HEK293 (cell line): ENCODE results near the gene ADIPOR2.

ENCODE experiments used
- CTCF ChIA-PET: fragments of 350-600 bp; formaldehyde crosslinking; extraction: SDS; loops from one replicate; lab custom pipeline; 2021; ENCODE audit warnings: antibody characterized with exemption; lab: Yijun Ruan, JAX
- POLR2A ChIA-PET: fragments of 300-600 bp; formaldehyde crosslinking; extraction: SDS; loops from one replicate; lab custom pipeline; 2020; ENCODE audit warnings: antibody characterized with exemption, inconsistent platforms; lab: Yijun Ruan, JAX
- H3K27ac ChIP-seq: fragments of 200-500 bp; sonication (Bioruptor generic); 2 replicates; pipeline ENCODE4 v1.5.1; 2014; ENCODE audit warnings: low read depth, low read length, control low read depth, inconsistent platforms; ENCODE audit errors: extremely low read depth
- H3K36me3 ChIP-seq, 2 experiments: fragments of 200-500 bp in 1 of 2; sonication (Bioruptor generic) in 1 of 2; 1 replicate in 1 of 2; 2 replicates in 1 of 2; pipeline ENCODE4 v1.5.1; 2014 to 2017; ENCODE audit warnings: inconsistent platforms in 2 of 2, low read length in 2 of 2; ENCODE audit not compliant: control insufficient read depth in 2 of 2, insufficient read depth in 1 of 2
- H3K4me1 ChIP-seq: fragments of 200-500 bp; sonication (Bioruptor generic); 2 replicates; pipeline ENCODE4 v1.5.1; 2014; ENCODE audit warnings: mild to moderate bottlenecking, low read length, inconsistent platforms; ENCODE audit not compliant: control insufficient read depth, insufficient read depth
- H3K4me3 ChIP-seq: 2 replicates; pipeline ENCODE4 v1.5.1; 2011; ENCODE audit warnings: low read depth, mild to moderate bottlenecking, control low read depth, low read length, moderate library complexity
- H3K9me3 ChIP-seq: fragments of 200-500 bp; sonication (Bioruptor generic); 2 replicates; pipeline ENCODE4 v1.5.1; 2014; ENCODE audit warnings: low read depth, low read length, inconsistent platforms; ENCODE audit not compliant: control insufficient read depth, insufficient read depth
- BCL11B ChIP-seq: fragments of 450-650 bp; formaldehyde crosslinking; IDR thresholded peaks from 2 replicates; pipeline ENCODE4 v1.5.1; 2016; ENCODE audit warnings: low read depth, missing biosample characterization, missing genetic modification characterization
- HOXA7 ChIP-seq: sonication (generic); formaldehyde crosslinking; IDR thresholded peaks from 2 replicates; pipeline ENCODE4 v1.8.1; 2022; ENCODE audit warnings: missing genetic modification reagents, borderline replicate concordance
- KLF17 ChIP-seq: fragments of 450-650 bp; formaldehyde crosslinking; IDR thresholded peaks from 2 replicates; pipeline ENCODE4 v1.5.1; 2016; ENCODE audit warnings: missing biosample characterization, missing genetic modification characterization
- MYNN ChIP-seq: fragments of 450-650 bp; formaldehyde crosslinking; IDR thresholded peaks from 2 replicates; pipeline ENCODE4 v1.5.1; 2016; ENCODE audit warnings: missing biosample characterization, missing genetic modification characterization, borderline replicate concordance
- PATZ1 ChIP-seq: fragments of 450-650 bp; formaldehyde crosslinking; IDR thresholded peaks from 2 replicates; pipeline ENCODE4 v1.5.1; 2016; ENCODE audit warnings: missing biosample characterization, missing genetic modification characterization
- SP7 ChIP-seq: fragments of 450-650 bp; formaldehyde crosslinking; IDR thresholded peaks from 2 replicates; pipeline ENCODE4 v1.5.1; 2016; ENCODE audit warnings: missing biosample characterization, missing genetic modification characterization
- WT1 ChIP-seq: fragments of 450-650 bp; formaldehyde crosslinking; IDR thresholded peaks from 2 replicates; pipeline ENCODE4 v1.5.1; 2016; ENCODE audit warnings: missing biosample characterization, missing genetic modification characterization
- YY2 ChIP-seq: fragments of 450-650 bp; formaldehyde crosslinking; IDR thresholded peaks from 2 replicates; pipeline ENCODE4 v1.5.1; 2016; ENCODE audit warnings: missing biosample characterization, missing genetic modification characterization
- ZNF121 ChIP-seq: fragments of 450-650 bp; formaldehyde crosslinking; IDR thresholded peaks from 2 replicates; pipeline ENCODE4 v1.5.1; 2016; ENCODE audit warnings: missing biosample characterization, missing genetic modification characterization
- ZNF140 ChIP-seq: fragments of 450-650 bp; formaldehyde crosslinking; IDR thresholded peaks from 2 replicates; pipeline ENCODE4 v1.5.1; 2016; ENCODE audit warnings: missing biosample characterization, missing genetic modification characterization
- ZNF146 ChIP-seq: fragments of 450-650 bp; formaldehyde crosslinking; IDR thresholded peaks from 2 replicates; pipeline ENCODE4 v1.5.1; 2016; ENCODE audit warnings: missing biosample characterization, missing genetic modification characterization
- ZNF16 ChIP-seq: fragments of 450-650 bp; formaldehyde crosslinking; IDR thresholded peaks from 2 replicates; pipeline ENCODE4 v1.5.1; 2016; ENCODE audit warnings: low read depth, missing biosample characterization, missing genetic modification characterization
- ZNF19 ChIP-seq: fragments of 450-650 bp; formaldehyde crosslinking; IDR thresholded peaks from 2 replicates; pipeline ENCODE4; 2016; ENCODE audit warnings: missing biosample characterization, missing genetic modification characterization, low read depth
- ZNF221 ChIP-seq: fragments of 450-650 bp; formaldehyde crosslinking; IDR thresholded peaks from 2 replicates; pipeline ENCODE4 v1.5.1; 2017; ENCODE audit warnings: missing biosample characterization, missing genetic modification characterization, borderline replicate concordance
- ZNF341 ChIP-seq: fragments of 450-650 bp; formaldehyde crosslinking; IDR thresholded peaks from 2 replicates; pipeline ENCODE4; 2016; ENCODE audit warnings: low read depth, missing biosample characterization, missing genetic modification characterization
- ZNF404 ChIP-seq: fragments of 450-650 bp; formaldehyde crosslinking; IDR thresholded peaks from 2 replicates; pipeline ENCODE4 v1.5.1; 2017; ENCODE audit warnings: missing biosample characterization, missing genetic modification characterization
- ZNF426 ChIP-seq: fragments of 450-650 bp; formaldehyde crosslinking; IDR thresholded peaks from 2 replicates; pipeline ENCODE4 v1.5.1; 2017; ENCODE audit warnings: missing biosample characterization, missing genetic modification characterization, mild to moderate bottlenecking, inconsistent platforms, moderate library complexity
- ZNF433 ChIP-seq: fragments of 450-650 bp; formaldehyde crosslinking; IDR thresholded peaks from 2 replicates; pipeline ENCODE4 v1.5.1; 2016; ENCODE audit warnings: missing biosample characterization, missing genetic modification characterization, low read depth
- ZNF600 ChIP-seq: fragments of 450-650 bp; formaldehyde crosslinking; IDR thresholded peaks from 2 replicates; pipeline ENCODE4 v1.5.1; 2016; ENCODE audit warnings: missing biosample characterization, missing genetic modification characterization
- ZNF677 ChIP-seq: fragments of 450-650 bp; IDR thresholded peaks from 2 replicates; pipeline ENCODE4 v1.5.0; 2018; ENCODE audit warnings: missing biosample characterization, mild to moderate bottlenecking, missing genetic modification characterization, moderate library complexity
- ZNF792 ChIP-seq: fragments of 450-650 bp; formaldehyde crosslinking; IDR thresholded peaks from 2 replicates; pipeline ENCODE4 v1.5.1; 2016; ENCODE audit warnings: missing biosample characterization, missing genetic modification characterization
- ZNF830 ChIP-seq: fragments of 450-650 bp; IDR thresholded peaks from 2 replicates; pipeline ENCODE4 v1.5.0; 2018; ENCODE audit warnings: missing biosample characterization, missing genetic modification characterization, low read depth, mild to moderate bottlenecking, moderate library complexity
- ZNF837 ChIP-seq: fragments of 450-650 bp; formaldehyde crosslinking; IDR thresholded peaks from 2 replicates; pipeline ENCODE4 v1.5.1; 2016; ENCODE audit warnings: missing biosample characterization, missing genetic modification characterization
- ZSCAN30 ChIP-seq: fragments of 450-650 bp; IDR thresholded peaks from 2 replicates; pipeline ENCODE4 v1.5.1; 2018; ENCODE audit warnings: missing biosample characterization, mild to moderate bottlenecking, missing genetic modification characterization, moderate library complexity
- TF ChIP-seq, protein P1 (sequence below): fragments of 450-650 bp; formaldehyde crosslinking; IDR thresholded peaks from 2 replicates; pipeline ENCODE4 v1.5.1; 2016; ENCODE audit warnings: missing biosample characterization, missing genetic modification characterization, low read depth

ADIPOR2 gene

DNA sequence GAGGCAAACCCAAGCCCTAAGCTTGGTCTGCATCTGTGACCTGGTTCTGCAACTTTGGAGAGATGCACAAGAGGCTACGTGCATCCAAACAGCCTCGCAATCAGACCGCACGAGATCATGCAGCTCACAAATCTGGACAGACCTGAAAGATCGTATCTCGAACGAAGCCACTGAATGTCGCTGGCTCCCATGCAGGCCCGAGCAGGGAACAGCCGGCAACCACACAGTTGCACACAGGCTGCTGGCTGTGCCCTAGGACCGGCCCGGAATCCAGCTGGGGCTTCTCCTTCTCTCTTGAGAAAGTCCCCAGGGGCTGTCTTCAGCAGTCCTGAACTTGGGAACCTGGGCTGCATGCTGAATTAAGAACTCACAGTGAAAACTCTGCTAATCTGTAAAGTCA is 34.0 kb upstream of the ADIPOR2 start:
- no peaks in the 10 kb centered on the region for H3K36me3 ChIP-seq
- CTCF ChIA-PET = interaction anchor here (0.7 to 12.9 kb wide), 4 partner anchors 22 to 713 kb away, joined by 5 to 259 read pairs (median 54); no protein-coding TSS in a partner anchor
- H3K27ac ChIP-seq = no peak overlapping the region
- H3K4me1 ChIP-seq = no peaks in the 10 kb centered on the region
- POLR2A ChIA-PET = interaction anchor here (0.5 to 1.2 kb wide), 2 partner anchors 62 to 134 kb away, joined by 3 read pairs; no protein-coding TSS in a partner anchor
- H3K9me3 ChIP-seq = no peaks in the 10 kb centered on the region
- TF ChIP-seq SP7 (tag by site-specific recombination) (no peak), ZNF600 (tag by site-specific recombination) (peak; percentile 26; the same call in 1 of the 2 replicates), ZNF19 (tag by site-specific recombination) (no peak), ZNF221 (tag by site-specific recombination) (no peak), ZNF341 (0 out of 2 replicates have a peak, but pooled peaks have one; percentile 35)
- no peak overlapping the region for H3K4me3 ChIP-seq

- no peaks in the 10 kb centered on the region for H3K36me3 ChIP-seq
- TF ChIP-seq MYNN (tag by site-specific recombination) (no peak), ZNF792 (tag by site-specific recombination) (no peak), ZNF426 (tag by site-specific recombination) (no peak), PATZ1 (tag by site-specific recombination) (no peak), HOXA7 (CRISPR knock-in tag) (no peak), ZNF121 (0 out of 2 replicates have a peak, but pooled peaks have one; percentile 1)
- no peak overlapping the region for H3K27ac ChIP-seq
- CTCF ChIA-PET = interaction anchor here (0.7 to 12.9 kb wide), 5 partner anchors 13 to 712 kb away, joined by 5 to 259 read pairs (median 14); no protein-coding TSS in a partner anchor
- no peaks in the 10 kb centered on the region for H3K9me3 ChIP-seq
- no peaks in the 10 kb centered on the region for H3K4me1 ChIP-seq
- H3K4me3 ChIP-seq = no peak overlapping the region
- POLR2A ChIA-PET = interaction anchor here (0.7 kb wide), 1 partner anchor 28 kb away, joined by 4 read pairs; the partner anchor contains the start of gene WNT5B
Measured at GRCh38 chr12:1657688-1658087, 33.2 kb upstream of the ADIPOR2 start.

GRCh38 chr12:1660304-1661187 is 30.3 kb upstream of the ADIPOR2 start:
- TF ChIP-seq ZNF16 (no peak), WT1 (tag by site-specific recombination) (no peak), ZNF830 (tag by site-specific recombination) (no peak), BCL11B (tag by site-specific recombination) (no peak), ZNF433 (tag by site-specific recombination) (no peak), KLF17 (tag by site-specific recombination) (no peak), ZNF140 (tag by site-specific recombination) (no peak), YY2 (no peak), ZNF837 (tag by site-specific recombination) (no peak), ZNF677 (no peak), ZNF146 (tag by site-specific recombination) (no peak), ZSCAN30 (tag by site-specific recombination) (no peak), ZNF404 (tag by site-specific recombination) (no peak)
- TF ChIP-seq, protein P1, sequence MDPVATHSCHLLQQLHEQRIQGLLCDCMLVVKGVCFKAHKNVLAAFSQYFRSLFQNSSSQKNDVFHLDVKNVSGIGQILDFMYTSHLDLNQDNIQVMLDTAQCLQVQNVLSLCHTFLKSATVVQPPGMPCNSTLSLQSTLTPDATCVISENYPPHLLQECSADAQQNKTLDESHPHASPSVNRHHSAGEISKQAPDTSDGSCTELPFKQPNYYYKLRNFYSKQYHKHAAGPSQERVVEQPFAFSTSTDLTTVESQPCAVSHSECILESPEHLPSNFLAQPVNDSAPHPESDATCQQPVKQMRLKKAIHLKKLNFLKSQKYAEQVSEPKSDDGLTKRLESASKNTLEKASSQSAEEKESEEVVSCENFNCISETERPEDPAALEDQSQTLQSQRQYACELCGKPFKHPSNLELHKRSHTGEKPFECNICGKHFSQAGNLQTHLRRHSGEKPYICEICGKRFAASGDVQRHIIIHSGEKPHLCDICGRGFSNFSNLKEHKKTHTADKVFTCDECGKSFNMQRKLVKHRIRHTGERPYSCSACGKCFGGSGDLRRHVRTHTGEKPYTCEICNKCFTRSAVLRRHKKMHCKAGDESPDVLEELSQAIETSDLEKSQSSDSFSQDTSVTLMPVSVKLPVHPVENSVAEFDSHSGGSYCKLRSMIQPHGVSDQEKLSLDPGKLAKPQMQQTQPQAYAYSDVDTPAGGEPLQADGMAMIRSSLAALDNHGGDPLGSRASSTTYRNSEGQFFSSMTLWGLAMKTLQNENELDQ (tag by site-specific recombination) = no peak
- no peaks in the 10 kb centered on the region for H3K36me3 ChIP-seq
- no peaks in the 10 kb centered on the region for H3K4me1 ChIP-seq
- no peaks in the 10 kb centered on the region for H3K9me3 ChIP-seq
- POLR2A ChIA-PET = interaction anchor here (1.9 kb wide), 1 partner anchor 31 kb away, joined by 10 read pairs; the partner anchor contains the start of gene ADIPOR2
- no peak overlapping the region for H3K4me3 ChIP-seq
- no peak overlapping the region for H3K27ac ChIP-seq
- CTCF ChIA-PET = interaction anchor here (0.5 to 9.3 kb wide), 4 partner anchors 28 to 279 kb away, joined by 4 to 95 read pairs (median 12); no protein-coding TSS in a partner anchor
